HCT116 (cell line): ENCODE results near the gene URM1. TPM values are rescaled to one million over a fixed set of nuclear protein-coding genes. Genes with fewer than 3 reads are reported as not detected.

Experiments
- ATAC-seq: fragments of 200-7000 bp; cut with Tn5 transposase; 2 replicates; pipeline ENCODE4 v1.9.1; 2020; ENCODE audit warnings: mild to moderate bottlenecking, moderate library complexity
- BruUV-seq: library from RNA; stranded (reverse); fragments of 400-500 nt; replicated peaks from 2 replicates; lab custom pipeline; 2021; lab: Mats Ljungman, UMichigan
- CTCF ChIA-PET: fragments of 300-600 bp; sonication (Branson Sonifier 250); formaldehyde crosslinking; loops from one replicate; lab custom pipeline; 2021; ENCODE audit warnings: antibody characterized with exemption; lab: Charles Lee
- POLR2A ChIA-PET: fragments of 300-600, 350-600 bp; sonication (Branson Sonifier 250); formaldehyde crosslinking; loops from one replicate; lab custom pipeline; 2021; ENCODE audit warnings: antibody characterized with exemption; lab: Charles Lee
- RAD21 ChIA-PET, 2 experiments: fragments of 300-600 bp; sonication (Branson Sonifier 250); formaldehyde crosslinking; loops; one replicate each; lab custom pipeline; 2023; ENCODE audit warnings: low total read pairs in 2 of 2; ENCODE audit not compliant: uncharacterized antibody in 2 of 2, unreplicated experiment in 2 of 2, low non-redundant PET in 1 of 2; lab: Charles Lee
- DNase-seq: peaks from one replicate; pipeline ENCODE4 v3.0.0-alpha.2; 2010; ENCODE audit warnings: low read depth, low spot score
- H2AFZ ChIP-seq: fragments of 200-600 bp; shearing (Covaris generic), sonication (generic); 2 replicates; pipeline ENCODE4 v1.6.1; 2017; ENCODE audit warnings: low read depth, mixed run types, mixed read lengths, antibody characterized with exemption, low read length; ENCODE audit not compliant: poor library complexity, severe bottlenecking
- H3K27ac ChIP-seq: 2 replicates; pipeline ENCODE4 v1.5.1; 2012; ENCODE audit warnings: low read depth, low read length
- H3K27me3 ChIP-seq: fragments of 200-600 bp; sonication (generic); 2 replicates; pipeline ENCODE4 v1.6.1; 2016; ENCODE audit warnings: mixed run types, low read length, mixed read lengths; ENCODE audit not compliant: insufficient read depth
- H3K36me3 ChIP-seq, 2 experiments: fragments of 200-500 bp in 1 of 2; fragments of 200-600 bp in 1 of 2; sonication (Bioruptor generic) in 1 of 2; sonication (generic) in 1 of 2; 2 replicates each; pipeline versions ENCODE4 v1.5.1 to v1.6.1; 2014 to 2016; ENCODE audit warnings: low read length in 2 of 2, inconsistent platforms in 1 of 2, mixed read lengths in 1 of 2, mixed run types in 1 of 2; ENCODE audit not compliant: insufficient read depth in 2 of 2, control insufficient read depth in 1 of 2
- H3K4me1 ChIP-seq, 2 experiments: fragments of 200-600 bp in 1 of 2; sonication (generic) in 1 of 2; 2 replicates each; pipeline versions ENCODE4 v1.5.1 to v1.6.1; 2012 to 2017; ENCODE audit warnings: low read length in 2 of 2, inconsistent platforms in 1 of 2, mild to moderate bottlenecking in 1 of 2, mixed read lengths in 1 of 2, mixed run types in 1 of 2, moderate library complexity in 1 of 2; ENCODE audit not compliant: insufficient read depth in 2 of 2, control insufficient read depth in 1 of 2
- H3K4me2 ChIP-seq: fragments of 200-600 bp; sonication (generic); 2 replicates; pipeline ENCODE4 v1.6.1; 2017; ENCODE audit warnings: mixed run types, low read length, mixed read lengths
- H3K4me3 ChIP-seq, 2 experiments: fragments of 200-600 bp in 1 of 2; sonication (generic) in 1 of 2; replicated peaks in 1 of 2; 2 replicates each; pipeline ENCODE4 v1.5.1; 2011 to 2016; ENCODE audit warnings: low read length in 2 of 2, control low read depth in 1 of 2, low read depth in 1 of 2, mild to moderate bottlenecking in 1 of 2, mixed read lengths in 1 of 2, mixed run types in 1 of 2
- H3K79me2 ChIP-seq: fragments of 200-600 bp; sonication (generic); 2 replicates; pipeline ENCODE4 v1.6.1; 2017; ENCODE audit warnings: mild to moderate bottlenecking, mixed run types, low read length, moderate library complexity, mixed read lengths; ENCODE audit not compliant: insufficient read depth
- H3K9ac ChIP-seq: fragments of 200-600 bp; sonication (generic); 2 replicates; pipeline ENCODE4 v1.6.1; 2016; ENCODE audit warnings: low read length, mixed read lengths
- H3K9me2 ChIP-seq: fragments of 200-600 bp; sonication (generic), shearing (Covaris generic); 2 replicates; pipeline ENCODE4 v1.6.1; 2017; ENCODE audit warnings: mixed run types, mild to moderate bottlenecking, moderate library complexity; ENCODE audit not compliant: insufficient read depth
- H3K9me3 ChIP-seq, 2 experiments: fragments of 200-500 bp in 1 of 2; fragments of 200-600 bp in 1 of 2; sonication (Bioruptor generic) in 1 of 2; sonication (generic) in 1 of 2; 2 replicates each; pipeline ENCODE4 v1.6.1; 2014 to 2017; ENCODE audit warnings: low read length in 2 of 2, mixed read lengths in 2 of 2, inconsistent platforms in 1 of 2, low read depth in 1 of 2, mild to moderate bottlenecking in 1 of 2, mixed run types in 1 of 2, moderate library complexity in 1 of 2; ENCODE audit not compliant: control insufficient read depth in 1 of 2, insufficient read depth in 1 of 2
- H4K20me1 ChIP-seq: fragments of 200-600 bp; sonication (generic), shearing (Covaris generic); 2 replicates; pipeline ENCODE4 v1.6.1; 2017; ENCODE audit warnings: mixed run types, mild to moderate bottlenecking, moderate library complexity; ENCODE audit not compliant: insufficient read depth
- EZH2 ChIP-seq: fragments of 200-600 bp; sonication (generic); IDR thresholded peaks from 2 replicates; pipeline ENCODE4 v1.6.1; 2017; ENCODE audit warnings: antibody characterized with exemption, mixed run types
- JUND ChIP-seq: IDR thresholded peaks from 2 replicates; pipeline ENCODE4 v1.6.1; 2012
- SIN3A ChIP-seq: IDR thresholded peaks from 2 replicates; pipeline ENCODE4 v1.6.1; 2012; ENCODE audit warnings: low read depth
- YY1 ChIP-seq: IDR thresholded peaks from 2 replicates; pipeline ENCODE4 v1.6.1; 2011; ENCODE audit warnings: low read length, low read depth, moderate library complexity, mild to moderate bottlenecking; ENCODE audit not compliant: insufficient replicate concordance; ENCODE audit errors: extremely low read depth
- ZFX ChIP-seq: fragments of 450-650 bp; IDR thresholded peaks from 2 replicates; pipeline ENCODE4 v1.6.1; 2017
- intact Hi-C: fragments of 100-400 bp; cut with micrococcal nuclease; formaldehyde crosslinking; loops from 2 replicates; pipeline ENCODE4 v1.10.0; 2022
- total RNA-seq: library from RNA; stranded (reverse); gene quantifications from one replicate; pipeline ENCODE4 v1.2.1, GENCODE V29; 2021; ENCODE audit not compliant: unreplicated experiment
- TF ChIP-seq, protein P1 (sequence below): IDR thresholded peaks from 2 replicates; pipeline ENCODE4 v1.6.1; 2012
- TF ChIP-seq, protein P2 (sequence below): IDR thresholded peaks from 2 replicates; pipeline ENCODE4 v1.6.1; 2012

The URM1 gene
- total RNA-seq, 1 experiment from 2014 or later = 51.6 TPM

DNA sequence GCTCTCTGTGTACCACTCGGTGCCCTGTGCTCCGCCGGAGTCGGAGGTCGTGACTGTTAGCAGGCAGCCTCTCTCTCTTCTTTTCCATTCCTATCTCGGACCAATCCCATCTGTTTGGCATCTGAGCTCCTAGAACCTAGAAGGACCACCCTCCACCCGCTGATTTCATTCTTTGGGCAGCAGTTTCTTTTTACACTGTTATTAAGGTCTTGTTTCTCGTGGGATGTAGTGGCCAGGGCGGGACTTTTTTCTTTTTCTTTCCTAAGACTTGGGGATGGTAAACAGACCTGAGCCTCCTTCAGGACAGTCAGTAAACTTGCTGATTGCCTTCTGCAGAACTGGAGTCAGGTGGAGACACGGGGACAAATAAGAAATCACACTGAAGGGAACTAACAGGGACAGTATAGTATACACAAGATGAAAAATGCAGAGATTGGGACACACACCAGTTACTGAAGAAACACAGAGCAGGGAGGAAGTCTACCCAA, 500 bp downstream of the URM1 start:
- ChIA-PET POLR2A (interaction anchor here (0.7 to 1.2 kb wide), 6 partner anchors 9 to 332 kb away, joined by 3 to 4 read pairs (median 3); no protein-coding TSS in a partner anchor), CTCF (interaction anchor here (1.0 to 2.2 kb wide), 5 partner anchors 9 to 76 kb away, joined by 3 to 18 read pairs (median 10); partner anchors contain the start of gene CERCAM), RAD21 (interaction anchor here in 1 of 2 experiments (0.6 to 1.2 kb wide), 2 partner anchors 10 to 760 kb away, joined by 3 to 4 read pairs; no protein-coding TSS in a partner anchor)
- Histone ChIP-seq H3K27me3 (no peaks in the 10 kb centered on the region), H3K9ac (peak overlapping the region; percentile 81), H3K9me2 (no peaks in the 10 kb centered on the region), H4K20me1 (no peaks in the 10 kb centered on the region; the same call in 1 of the 2 replicates), H3K9me3 (no peaks in the 10 kb centered on the region), H3K79me2 (peaks cover 53% of the 10 kb centered on the region), H2AFZ (no peak overlapping the region), H3K4me3 (peak overlapping the region; percentile 67 to 91), H3K36me3 (no peaks in the 10 kb centered on the region; a peak in 1 of 4 replicates), H3K4me2 (peak overlapping the region; percentile 89), H3K27ac (peak overlapping the region; percentile 79), H3K4me1 (peaks cover 13 to 16% of the 10 kb centered on the region in 2 experiments; a peak in 3 of 4 replicates)
- ATAC-seq (no peak), DNase-seq (no peak)
- BruUV-seq = TSS peak; percentile 82
- TF ChIP-seq EZH2 (no peak), ZFX (0 out of 2 replicates have a peak, but pooled peaks have one; percentile 3)
- intact Hi-C loops = loop anchor here (2.0 kb wide), 1 partner anchor 41 kb away; no protein-coding TSS in a partner anchor

DNA sequence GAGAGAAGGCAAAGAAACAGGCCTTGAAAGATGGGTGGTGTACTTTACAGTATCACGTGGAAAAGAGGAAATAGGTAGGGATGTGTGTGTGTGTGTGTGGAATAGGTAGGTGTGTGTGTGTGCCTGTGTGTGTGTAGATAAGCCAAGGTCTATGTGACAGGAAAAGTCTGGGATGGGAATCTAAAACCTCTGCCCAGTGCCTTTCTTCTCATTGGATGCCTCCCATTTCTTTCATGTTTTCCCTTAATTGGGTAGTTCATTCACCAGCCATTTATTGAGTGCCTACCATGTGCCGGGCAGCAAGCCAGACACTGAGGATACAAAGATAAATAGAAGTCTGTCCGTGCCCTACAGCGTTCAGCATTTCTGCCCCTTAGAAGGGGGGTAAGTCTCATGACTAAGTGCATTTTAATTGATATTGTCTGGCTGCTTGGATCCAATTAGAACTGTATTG, 1.0 kb downstream of the URM1 start:
- no peak for TF ChIP-seq SIN3A
- TF ChIP-seq JUND = no peak
- TF ChIP-seq, protein P1, sequence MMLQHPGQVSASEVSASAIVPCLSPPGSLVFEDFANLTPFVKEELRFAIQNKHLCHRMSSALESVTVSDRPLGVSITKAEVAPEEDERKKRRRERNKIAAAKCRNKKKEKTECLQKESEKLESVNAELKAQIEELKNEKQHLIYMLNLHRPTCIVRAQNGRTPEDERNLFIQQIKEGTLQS = no peak
- TF ChIP-seq YY1 = no peak
- TF ChIP-seq, protein P2, sequence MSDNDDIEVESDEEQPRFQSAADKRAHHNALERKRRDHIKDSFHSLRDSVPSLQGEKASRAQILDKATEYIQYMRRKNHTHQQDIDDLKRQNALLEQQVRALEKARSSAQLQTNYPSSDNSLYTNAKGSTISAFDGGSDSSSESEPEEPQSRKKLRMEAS = no peak
- RAD21 ChIA-PET = no interaction called here
- Histone ChIP-seq H3K9me3 (no peaks in the 10 kb centered on the region), H3K9me2 (no peaks in the 10 kb centered on the region), H4K20me1 (no peaks in the 10 kb centered on the region; the same call in 1 of the 2 replicates), H3K4me1 (peaks cover 13 to 16% of the 10 kb centered on the region in 2 experiments; a peak in 3 of 4 replicates), H3K4me2 (peak overlapping the region; percentile 89), H3K9ac (peak overlapping the region; percentile 81), H3K27me3 (no peaks in the 10 kb centered on the region), H3K36me3 (no peaks in the 10 kb centered on the region; a peak in 1 of 4 replicates), H3K27ac (peak overlapping the region; percentile 79), H3K79me2 (peaks cover 58% of the 10 kb centered on the region), H2AFZ (no peak overlapping the region), H3K4me3 (peak overlapping the region; percentile 67 to 91)
- DNase-seq (no peak), ATAC-seq (no peak)
- POLR2A ChIA-PET = no interaction called here
- CTCF ChIA-PET = no interaction called here
- intact Hi-C loops = no loop called here
- BruUV-seq = no TSS peak
